Psoas muscle (tissue), 8 donors: ENCODE data around the gene RUVBL2. TPM values are rescaled to one million over a fixed set of nuclear protein-coding genes. Genes with fewer than 3 reads are reported as not detected.

Experiments
- ATAC-seq, 4 donors: fragments of 200-7000 bp; cut with Tn5 transposase; one replicate each; pipeline ENCODE4 v1.9.1; 2020; ENCODE audit warnings: moderate library complexity in 3 of 4, mild to moderate bottlenecking in 2 of 4
- DNase-seq, 2 donors: peaks; one replicate each; pipeline ENCODE4 v3.0.0-alpha.2; 2020
- H3K27ac ChIP-seq: fragments of 200-600 bp; one replicate; pipeline ENCODE4 v1.8.0; 2022
- H3K27me3 ChIP-seq, 3 donors: fragments of 200-600 bp in 1 of 3; one replicate each; pipeline versions ENCODE4 v1.6.1 to v1.8.0; 2013 to 2022; ENCODE audit warnings: low read length in 2 of 3, mild to moderate bottlenecking in 2 of 3, moderate library complexity in 1 of 3; ENCODE audit not compliant: insufficient read depth in 3 of 3
- H3K36me3 ChIP-seq, 2 donors: fragments of 200-600 bp in 1 of 2; one replicate each; pipeline versions ENCODE4 v1.6.1 to v1.8.0; 2013 to 2022; ENCODE audit warnings: low read depth in 1 of 2, mild to moderate bottlenecking in 1 of 2, moderate library complexity in 1 of 2; ENCODE audit not compliant: insufficient read depth in 1 of 2
- H3K4me1 ChIP-seq: fragments of 200-600 bp; one replicate; pipeline ENCODE4 v1.8.0; 2022
- H3K4me3 ChIP-seq: fragments of 200-600 bp; one replicate; pipeline ENCODE4 v1.8.0; 2022; ENCODE audit warnings: mild to moderate bottlenecking
- H3K9me3 ChIP-seq: fragments of 200-600 bp; one replicate; pipeline ENCODE4 v1.8.0; 2022
- WGBS, 3 donors: extraction: QIAGEN DNeasy Blood & Tissue Kit; methylation state at CpG; one replicate each; pipeline versions ENCODE4 v1.1.6 to v1.1.7; 2013; 5-methylcytosine and 5-hydroxymethylcytosine counted together
- intact Hi-C, 2 donors: fragments of 100-400 bp; cut with DNase I; formaldehyde crosslinking; loops; one replicate each; pipeline versions ENCODE4 v1.11.0 to v1.14.2; 2022
- polyA plus RNA-seq, 3 donors: library from polyadenylated mRNA; stranded (reverse); fragments of 200-250 nt; gene quantifications; one replicate each; pipeline ENCODE4 v1.2.3, GENCODE V29; 2013
- total RNA-seq, 4 donors: library from RNA; stranded (reverse); fragmentation: NEBNext Ultra II Directional in 2 of 4; extraction: Animal tissue kit (Norgen Biotek cat#: 25700) in 2 of 4; gene quantifications; one replicate each; pipeline versions ENCODE4 v1.2.1 to v1.2.4, GENCODE V29; 2021 to 2023
- TF ChIP-seq, protein P1 (sequence below): fragments of 200-600 bp; IDR thresholded peaks from one replicate; pipeline ENCODE4 v1.8.0; 2022; ENCODE audit warnings: antibody characterized with exemption
- donor health status: healthy with polysubstance abuse.
- donor health status: DM: no; HTN: no; CAD: no; lungs with moderate emphysema.
- donor health status: Bipolar disorder and iron deficiency.
- donor health status: healthy.
- donor health status: DM: yes; HTN: yes; CAD: no.
- donor health status: DM: no; HTN: no; CAD: no.
- donor health status: DM: no; HTN: no; CAD: no.
- donor health status: DM: yes; HTN: yes; CAD: no.

RUVBL2 gene
- total and polyA plus RNA-seq, 7 donors: 61.1 to 87.4 (median 76.5) TPM

DNA sequence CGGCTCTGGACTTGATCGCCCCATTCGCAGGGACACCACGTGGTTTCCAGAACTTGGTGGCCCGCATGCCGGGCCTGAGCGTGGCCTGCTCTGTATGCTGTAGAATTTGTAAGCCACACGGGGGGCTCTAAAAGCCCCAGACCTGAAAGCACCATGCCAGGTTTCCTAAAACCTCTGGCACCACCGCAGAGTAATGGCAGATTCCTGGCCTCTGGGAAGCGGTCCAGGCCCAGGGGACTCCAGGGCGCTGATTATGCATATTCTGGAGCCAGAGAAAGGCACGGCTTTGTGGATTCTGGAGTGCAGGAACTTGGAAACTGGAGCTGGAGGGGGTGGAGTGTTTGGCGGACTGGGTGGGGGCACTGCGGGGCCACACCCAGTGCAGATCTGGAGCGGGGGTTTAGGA lies 24.9 kb upstream of the RUVBL2 start:
- TF ChIP-seq, protein P1, sequence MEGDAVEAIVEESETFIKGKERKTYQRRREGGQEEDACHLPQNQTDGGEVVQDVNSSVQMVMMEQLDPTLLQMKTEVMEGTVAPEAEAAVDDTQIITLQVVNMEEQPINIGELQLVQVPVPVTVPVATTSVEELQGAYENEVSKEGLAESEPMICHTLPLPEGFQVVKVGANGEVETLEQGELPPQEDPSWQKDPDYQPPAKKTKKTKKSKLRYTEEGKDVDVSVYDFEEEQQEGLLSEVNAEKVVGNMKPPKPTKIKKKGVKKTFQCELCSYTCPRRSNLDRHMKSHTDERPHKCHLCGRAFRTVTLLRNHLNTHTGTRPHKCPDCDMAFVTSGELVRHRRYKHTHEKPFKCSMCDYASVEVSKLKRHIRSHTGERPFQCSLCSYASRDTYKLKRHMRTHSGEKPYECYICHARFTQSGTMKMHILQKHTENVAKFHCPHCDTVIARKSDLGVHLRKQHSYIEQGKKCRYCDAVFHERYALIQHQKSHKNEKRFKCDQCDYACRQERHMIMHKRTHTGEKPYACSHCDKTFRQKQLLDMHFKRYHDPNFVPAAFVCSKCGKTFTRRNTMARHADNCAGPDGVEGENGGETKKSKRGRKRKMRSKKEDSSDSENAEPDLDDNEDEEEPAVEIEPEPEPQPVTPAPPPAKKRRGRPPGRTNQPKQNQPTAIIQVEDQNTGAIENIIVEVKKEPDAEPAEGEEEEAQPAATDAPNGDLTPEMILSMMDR: no peak
- intact Hi-C loops: loop anchor here in 1 of 2 donors (5.0 to 10.0 kb wide), 2 partner anchors 97 to 334 kb away; partner anchors contain the start of genes DBP and PPP1R15A
- no peak for ATAC-seq
- Histone ChIP-seq H3K4me1 (peaks cover 37% of the 10 kb centered on the region), H3K27me3 (no peaks in the 10 kb centered on the region), H3K4me3 (no peak overlapping the region), H3K9me3 (no peaks in the 10 kb centered on the region), H3K27ac (peak overlapping the region; percentile 89), H3K36me3 (peaks cover 2 to 68% of the 10 kb centered on the region in 2 donors)
- 64 to 70% (median 65%) methylated on average over 15 of the region's 15 CpGs for WGBS, 3 donors
- DNase-seq: no peak

DNA sequence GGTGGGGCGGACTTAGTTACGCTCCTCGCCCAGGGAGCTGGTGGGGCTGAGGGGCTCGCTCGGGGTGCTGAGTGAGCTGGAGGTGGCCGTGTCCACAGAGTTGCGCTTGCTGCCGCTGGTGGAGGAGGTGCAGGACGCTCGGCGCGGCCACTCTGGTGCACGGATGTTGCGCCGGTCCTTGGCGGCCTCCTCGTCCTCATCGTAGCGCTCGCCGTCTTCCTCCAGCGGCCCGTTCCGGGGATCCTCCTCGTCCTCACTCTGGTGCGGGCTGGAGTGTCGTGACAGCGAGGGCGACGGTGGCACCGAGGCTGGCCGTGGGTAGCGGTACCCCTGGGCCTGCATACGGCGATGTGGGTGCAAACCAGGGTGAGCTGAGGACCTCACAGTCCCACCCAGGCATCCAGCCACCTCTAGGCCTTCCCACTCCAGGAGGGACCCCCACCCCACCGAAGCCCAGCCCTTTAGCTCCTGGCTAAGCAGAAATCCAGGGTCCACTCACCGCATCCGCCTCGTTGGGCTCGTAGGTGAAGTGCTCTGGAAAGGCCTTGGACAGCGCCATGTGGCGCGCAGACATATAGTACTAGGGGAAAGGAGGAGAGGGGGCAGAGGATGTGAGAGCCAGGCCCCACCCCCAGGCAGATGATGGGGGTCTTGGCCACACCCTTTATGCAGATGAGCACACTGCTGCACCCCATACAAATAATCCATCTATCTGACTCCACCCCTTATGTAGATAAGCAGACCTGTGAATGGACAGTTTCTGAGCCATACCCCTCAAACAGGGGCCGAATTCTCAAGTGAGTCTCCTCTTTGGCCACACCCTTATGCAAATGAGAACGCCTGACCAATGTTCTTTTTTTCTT lies 24.2 kb upstream of the RUVBL2 start:
- Histone ChIP-seq H3K27me3 (no peaks in the 10 kb centered on the region), H3K4me3 (no peak overlapping the region), H3K4me1 (peaks cover 30% of the 10 kb centered on the region), H3K36me3 (peaks cover 6 to 75% of the 10 kb centered on the region in 2 donors), H3K27ac (no peak overlapping the region), H3K9me3 (no peaks in the 10 kb centered on the region)
- 91 to 93% (median 92%) methylated on average over 42 to 45 of the region's 45 CpGs for WGBS, 3 donors
- ATAC-seq: no peak
- TF ChIP-seq, protein P1: no peak
- intact Hi-C loops: loop anchor here in 1 of 2 donors (2.0 to 10.0 kb wide), 3 partner anchors 97 to 335 kb away; partner anchors contain the start of genes DBP and PPP1R15A
- DNase-seq: no peak

DNA sequence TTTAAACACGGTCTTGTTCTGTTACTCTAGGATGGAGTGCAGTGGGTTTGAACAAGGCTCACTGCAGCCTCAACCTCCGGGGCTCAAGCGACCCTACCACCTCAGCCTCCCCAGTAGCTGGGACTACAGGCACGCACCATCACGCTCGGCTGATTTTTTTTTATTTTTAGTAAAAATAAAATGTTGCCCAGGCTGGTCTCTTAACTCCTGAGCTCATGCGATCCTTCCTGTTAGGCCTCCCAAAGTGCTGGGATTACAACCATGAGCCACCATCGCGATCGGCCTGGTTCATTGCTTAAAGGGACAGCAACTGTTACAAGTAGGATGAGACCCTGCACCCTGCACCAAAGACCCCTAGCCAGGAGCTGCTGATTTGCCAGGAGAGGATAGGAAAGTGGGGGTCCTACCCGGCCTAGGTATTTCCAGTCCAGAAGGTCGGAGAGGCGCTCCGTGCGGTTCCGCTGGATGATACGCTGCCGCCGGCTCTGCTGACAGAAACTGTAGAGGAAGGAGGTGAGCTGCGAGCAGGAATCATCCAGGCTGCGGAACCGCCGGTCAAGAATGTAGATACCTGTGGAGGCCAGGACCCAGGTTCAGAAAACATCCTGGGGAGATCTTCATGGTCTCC lies 23.4 kb upstream of the RUVBL2 start:
- intact Hi-C loops: loop anchor here in 1 of 2 donors (2.0 kb wide), 1 partner anchor 181 kb away; no protein-coding TSS in a partner anchor
- TF ChIP-seq, protein P1: no peak
- H3K9me3 ChIP-seq: no peaks in the 10 kb centered on the region
- 87 to 89% (median 87%) methylated on average over 23 of the region's 23 CpGs for WGBS, 3 donors
- no peak overlapping the region for H3K4me3 ChIP-seq
- no peak for DNase-seq
- peak overlapping the region; percentile 43 for H3K27ac ChIP-seq
- H3K4me1 ChIP-seq: peaks cover 27% of the 10 kb centered on the region
- H3K36me3 ChIP-seq: peaks cover 6 to 82% of the 10 kb centered on the region in 2 donors
- no peak for ATAC-seq
- no peaks in the 10 kb centered on the region for H3K27me3 ChIP-seq

DNA sequence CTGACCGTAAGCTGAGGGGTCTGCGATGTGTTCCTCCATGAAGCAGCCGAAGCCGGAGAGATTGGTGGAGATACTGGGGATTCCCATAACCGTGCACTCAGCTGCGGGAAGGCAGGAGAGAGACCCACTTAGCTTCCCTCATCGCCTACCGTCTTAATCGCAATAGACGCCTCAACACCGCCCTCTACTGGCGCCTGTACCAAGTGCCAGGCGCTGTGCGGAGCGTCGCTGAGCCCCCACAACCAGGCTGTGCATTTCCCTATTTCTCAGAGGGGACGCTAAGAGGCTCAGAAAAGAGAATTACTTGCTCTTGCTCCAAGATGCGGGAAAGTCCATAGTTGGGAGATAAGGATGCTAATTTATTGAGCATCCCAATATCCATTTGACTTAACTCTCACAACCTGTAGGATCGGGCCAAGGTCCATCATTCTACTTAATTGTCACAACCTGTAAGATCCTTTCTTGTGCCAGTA lies 22.7 kb upstream of the RUVBL2 start:
- ATAC-seq (peak; percentile 41 to 68 (median 66)), DNase-seq (peak; percentile 82 to 91)
- Histone ChIP-seq H3K27ac (peak overlapping the region; percentile 43), H3K9me3 (no peaks in the 10 kb centered on the region), H3K4me1 (peaks cover 27% of the 10 kb centered on the region), H3K4me3 (no peak overlapping the region), H3K36me3 (peaks cover 6 to 80% of the 10 kb centered on the region in 2 donors), H3K27me3 (no peaks in the 10 kb centered on the region)
- intact Hi-C loops: loop anchor here in 1 of 2 donors (2.0 kb wide), 1 partner anchor 182 kb away; no protein-coding TSS in a partner anchor
- TF ChIP-seq, protein P1: peak; percentile 92
- WGBS, 3 donors: 26 to 30% (median 29%) methylated on average over 19 of the region's 19 CpGs
